K562 (cell line): ENCODE results near the gene CYCS. TPM values are rescaled to one million over a fixed set of nuclear protein-coding genes. Genes with fewer than 3 reads are reported as not detected.
A peak's percentile ranks its signal among the peaks of the same experiment; 100 is the strongest.

Source experiments
- ATAC-seq: fragments of 200-7000 bp; cut with Tn5 transposase; 3 replicates; pipeline ENCODE4 v1.9.1; 2020; ENCODE audit warnings: moderate library complexity
- BruUV-seq: library from RNA; stranded (reverse); fragments of 400-500 nt; replicated peaks from 2 replicates; lab custom pipeline; 2021; lab: Mats Ljungman, UMichigan
- CTCF ChIA-PET: fragments of 300-600 bp; formaldehyde crosslinking; extraction: SDS; loops from one replicate; lab custom pipeline; 2021; ENCODE audit warnings: low intra/inter-chr PET ratio; lab: Yijun Ruan, JAX
- POLR2A ChIA-PET: fragments of 300-600, 350-650 bp; sonication (Branson Sonifier 250); formaldehyde crosslinking; extraction: SDS; loops from one replicate; lab custom pipeline; 2021; ENCODE audit warnings: antibody characterized with exemption, inconsistent platforms; lab: Yijun Ruan, JAX
- DNase-seq, 4 experiments: peaks; one replicate each; pipeline versions ENCODE4 v3.0.0 to v3.0.0-alpha.2; 2011 to 2018; ENCODE audit warnings: low spot score in 3 of 4, mixed read lengths in 3 of 4; ENCODE audit errors: extremely low read depth in 1 of 4
- FAIRE-seq: peaks from 2 replicates; lab custom pipeline; 2011; peaks lifted over from hg19 to GRCh38; lab: Jason Lieb, UNC
- H2AFZ ChIP-seq: 2 replicates; pipeline ENCODE4 v1.6.0; 2011; ENCODE audit warnings: low read depth, low read length, control low read depth, inconsistent platforms
- H3K27ac ChIP-seq: fragments of 200-600 bp; 3 replicates; pipeline ENCODE4 v1.8.0; 2011; ENCODE audit warnings: low read depth, mild to moderate bottlenecking, control low read depth, inconsistent platforms, low read length, moderate library complexity, mixed read lengths; ENCODE audit errors: extremely low read depth
- H3K27me3 ChIP-seq, 2 experiments: fragments of 300-600 bp in 1 of 2; 2 replicates in 1 of 2; 3 replicates in 1 of 2; pipeline versions ENCODE4 v1.6.0 to v1.8.0; 2011; ENCODE audit warnings: inconsistent platforms in 2 of 2, low read length in 2 of 2, mild to moderate bottlenecking in 1 of 2, mixed read lengths in 1 of 2, moderate library complexity in 1 of 2; ENCODE audit not compliant: control insufficient read depth in 2 of 2, insufficient read depth in 2 of 2
- H3K36me3 ChIP-seq: fragments of 300-600 bp; 3 replicates; pipeline ENCODE4 v1.8.0; 2011; ENCODE audit warnings: mild to moderate bottlenecking, low read length, inconsistent platforms; ENCODE audit not compliant: control insufficient read depth, insufficient read depth
- H3K4me1 ChIP-seq, 2 experiments: fragments of 200-600 bp in 1 of 2; replicated peaks in 1 of 2; 2 replicates in 1 of 2; 3 replicates in 1 of 2; pipeline versions ENCODE4 v1.5.1 to v1.8.0; 2011; ENCODE audit warnings: inconsistent platforms in 2 of 2, low read length in 2 of 2, mild to moderate bottlenecking in 1 of 2, mixed read lengths in 1 of 2, moderate library complexity in 1 of 2; ENCODE audit not compliant: control insufficient read depth in 2 of 2, insufficient read depth in 2 of 2
- H3K4me2 ChIP-seq: 2 replicates; pipeline ENCODE4 v1.6.1; 2011; ENCODE audit warnings: low read length, control low read depth, inconsistent platforms, mixed read lengths; ENCODE audit not compliant: insufficient read depth
- H3K4me3 ChIP-seq: fragments of 200-600 bp; sonication (generic), shearing (Covaris generic); 2 replicates; pipeline ENCODE4 v1.5.1; 2016; ENCODE audit warnings: control low read depth, inconsistent platforms
- H3K79me2 ChIP-seq: fragments of 200-600 bp; 3 replicates; pipeline ENCODE4 v1.8.0; 2011; ENCODE audit warnings: low read length, inconsistent platforms; ENCODE audit not compliant: control insufficient read depth, insufficient read depth
- H3K9ac ChIP-seq, 2 experiments: 2 replicates each; pipeline versions ENCODE4 v1.6.0 to v1.6.1; 2011; ENCODE audit warnings: low read depth in 2 of 2, low read length in 2 of 2, control low read depth in 1 of 2, inconsistent platforms in 1 of 2, mild to moderate bottlenecking in 1 of 2, mixed read lengths in 1 of 2; ENCODE audit not compliant: insufficient read depth in 1 of 2
- H3K9me1 ChIP-seq: one replicate; pipeline ENCODE4 v1.6.0; 2011; ENCODE audit warnings: inconsistent platforms, mild to moderate bottlenecking, low read length, moderate library complexity; ENCODE audit not compliant: control insufficient read depth, insufficient read depth
- H3K9me3 ChIP-seq: replicated peaks from 2 replicates; pipeline ENCODE4 v1.5.1; 2011; ENCODE audit warnings: low read depth, low read length, inconsistent platforms; ENCODE audit not compliant: control insufficient read depth, insufficient read depth
- H4K20me1 ChIP-seq: replicated peaks from 2 replicates; pipeline ENCODE4 v1.6.1; 2011; ENCODE audit warnings: low read length, inconsistent platforms, mixed read lengths; ENCODE audit not compliant: control insufficient read depth, insufficient read depth
- CREB3L1 ChIP-seq: fragments of 450-650 bp; IDR thresholded peaks from 2 replicates; pipeline ENCODE4 v1.6.1; 2014; ENCODE audit warnings: low read depth, mild to moderate bottlenecking, moderate library complexity, borderline replicate concordance
- ELF2 ChIP-seq: fragments of 250-450 bp; sonication (Bioruptor Pico); IDR thresholded peaks from 2 replicates; pipeline ENCODE4 v1.5.0; 2021; ENCODE audit warnings: mild to moderate bottlenecking
- KLF6 ChIP-seq: fragments of 250-450 bp; sonication (Bioruptor Pico); IDR thresholded peaks from 2 replicates; pipeline ENCODE4 v1.4.0; 2020; ENCODE audit warnings: mild to moderate bottlenecking, moderate library complexity, borderline replicate concordance
- SETDB1 ChIP-seq: IDR thresholded peaks from one replicate; pipeline ENCODE4 v1.6.1; 2012; ENCODE audit warnings: low read length, control low read depth, inconsistent platforms
- TEAD1 ChIP-seq, 2 experiments: fragments of 450-650 bp in 1 of 2; sonication (generic) in 1 of 2; formaldehyde crosslinking; IDR thresholded peaks; 2 replicates each; pipeline versions ENCODE4 v1.4.0 to v1.8.0; 2020 to 2022; ENCODE audit warnings: mild to moderate bottlenecking in 2 of 2, missing genetic modification reagents in 1 of 2
- ZNF274 ChIP-seq: IDR thresholded peaks from 2 replicates; pipeline ENCODE4 v1.6.1; 2011; ENCODE audit warnings: low read depth, mild to moderate bottlenecking, low read length, moderate library complexity, borderline replicate concordance
- WGBS: fragments of 100-300 bp; shearing (Covaris generic); methylation state at CpG from one replicate; pipeline ENCODE4 v1.1.6; 2016; ENCODE audit warnings: low coverage, mixed read lengths; ENCODE audit not compliant: insufficient coverage; ENCODE audit errors: missing lambda C conversion rate; 5-methylcytosine and 5-hydroxymethylcytosine counted together
- in situ Hi-C: fragments of 300-500 bp; cut with MboI; formaldehyde crosslinking; loops from 4 replicates; pipeline ENCODE4 v1.15.0; 2018; ENCODE audit warnings: inconsistent platforms, mixed read lengths
- intact Hi-C: fragments of 100-400 bp; cut with micrococcal nuclease; formaldehyde crosslinking; loops from 2 replicates; pipeline ENCODE4 v1.14.2; 2022
- polyA plus RNA-seq, 8 experiments: library from polyadenylated mRNA; depleted of rRNA in 4 of 8; stranded (reverse) in 5 of 8; unstranded in 3 of 8; fragments of >200 nt; fragmentation: Nextera tagmentation in 2 of 8; fragmentation: Illumina TruSeq in 1 of 8; extraction: Ambion mirVana in 2 of 8; extraction: Trizol in 1 of 8; gene quantifications; 2 replicates each; pipeline versions ENCODE4 v1.2.1 to v1.2.3, GENCODE V29; 2011 to 2014; ENCODE audit warnings: inconsistent platforms in 1 of 8, missing spikeins in 1 of 8
- total RNA-seq, 7 experiments: library from RNA; depleted of rRNA in 6 of 7; stranded (reverse); fragments of >200 nt in 6 of 7; fragmentation: Illumina TruSeq in 2 of 7; extraction: Trizol in 2 of 7; gene quantifications; 2 replicates each; pipeline versions ENCODE4 v1.2.1 to v1.2.3, GENCODE V29; 2011 to 2021; ENCODE audit warnings: low replicate concordance in 1 of 7
- TF ChIP-seq, protein P1 (sequence below), 3 experiments: fragments of 200-800 bp in 1 of 3; fragments of 250-450 bp in 1 of 3; fragments of 450-650 bp in 1 of 3; sonication (Bioruptor Pico) in 1 of 3; sonication (Bioruptor generic) in 1 of 3; formaldehyde crosslinking in 1 of 3; IDR thresholded peaks; 2 replicates each; pipeline versions ENCODE4 v1.6.1 to v1.8.0; 2016 to 2022; ENCODE audit warnings: mild to moderate bottlenecking in 2 of 3, missing genetic modification characterization in 2 of 3, missing compliant biosample characterization in 1 of 3, moderate library complexity in 1 of 3
- TF ChIP-seq, protein P2 (sequence below): fragments of 250-450 bp; sonication (Bioruptor Pico); IDR thresholded peaks from 2 replicates; pipeline ENCODE4 v1.4.0; 2020

CYCS gene
- total and polyA plus RNA-seq, 9 of the 15 experiments (the other 6 are each of a cell fraction or from before 2014, with no cell fraction given): 206 to 1,425 (median 438) TPM

- intact Hi-C loops: no loop called here
- peaks cover 21% of the 10 kb centered on the region for H4K20me1 ChIP-seq
- ChIA-PET POLR2A (interaction anchor here (0.6 to 1.0 kb wide), 6 partner anchors 8 to 289 kb away, joined by 3 to 7 read pairs (median 4); partner anchors contain the start of gene CYCS), CTCF (no interaction called here)
- BruUV-seq: no TSS peak
- peak in 2 of 4 experiments; percentile 16 to 21 for DNase-seq
- H3K4me3 ChIP-seq: no peak overlapping the region
- no peak overlapping the region for H3K9ac ChIP-seq
- in situ Hi-C loops: no loop called here
- peaks cover 14% of the 10 kb centered on the region for H3K79me2 ChIP-seq
- H2AFZ ChIP-seq: no peak overlapping the region
- WGBS: 22% methylated on average over 7 of the region's 7 CpGs
- no peaks in the 10 kb centered on the region for H3K27me3 ChIP-seq
- peaks cover 36% of the 10 kb centered on the region for H3K36me3 ChIP-seq
- peaks cover 1 to 3% of the 10 kb centered on the region in 2 experiments; a peak in 2 of 5 replicates for H3K4me1 ChIP-seq
- H3K9me3 ChIP-seq: no peaks in the 10 kb centered on the region
- peak; percentile 59 for ATAC-seq
- no peak overlapping the region for H3K4me2 ChIP-seq
- H3K27ac ChIP-seq: no peak overlapping the region
- peak; percentile 60 for FAIRE-seq
- peaks cover 4% of the 10 kb centered on the region for H3K9me1 ChIP-seq
- TF ChIP-seq, protein P1, sequence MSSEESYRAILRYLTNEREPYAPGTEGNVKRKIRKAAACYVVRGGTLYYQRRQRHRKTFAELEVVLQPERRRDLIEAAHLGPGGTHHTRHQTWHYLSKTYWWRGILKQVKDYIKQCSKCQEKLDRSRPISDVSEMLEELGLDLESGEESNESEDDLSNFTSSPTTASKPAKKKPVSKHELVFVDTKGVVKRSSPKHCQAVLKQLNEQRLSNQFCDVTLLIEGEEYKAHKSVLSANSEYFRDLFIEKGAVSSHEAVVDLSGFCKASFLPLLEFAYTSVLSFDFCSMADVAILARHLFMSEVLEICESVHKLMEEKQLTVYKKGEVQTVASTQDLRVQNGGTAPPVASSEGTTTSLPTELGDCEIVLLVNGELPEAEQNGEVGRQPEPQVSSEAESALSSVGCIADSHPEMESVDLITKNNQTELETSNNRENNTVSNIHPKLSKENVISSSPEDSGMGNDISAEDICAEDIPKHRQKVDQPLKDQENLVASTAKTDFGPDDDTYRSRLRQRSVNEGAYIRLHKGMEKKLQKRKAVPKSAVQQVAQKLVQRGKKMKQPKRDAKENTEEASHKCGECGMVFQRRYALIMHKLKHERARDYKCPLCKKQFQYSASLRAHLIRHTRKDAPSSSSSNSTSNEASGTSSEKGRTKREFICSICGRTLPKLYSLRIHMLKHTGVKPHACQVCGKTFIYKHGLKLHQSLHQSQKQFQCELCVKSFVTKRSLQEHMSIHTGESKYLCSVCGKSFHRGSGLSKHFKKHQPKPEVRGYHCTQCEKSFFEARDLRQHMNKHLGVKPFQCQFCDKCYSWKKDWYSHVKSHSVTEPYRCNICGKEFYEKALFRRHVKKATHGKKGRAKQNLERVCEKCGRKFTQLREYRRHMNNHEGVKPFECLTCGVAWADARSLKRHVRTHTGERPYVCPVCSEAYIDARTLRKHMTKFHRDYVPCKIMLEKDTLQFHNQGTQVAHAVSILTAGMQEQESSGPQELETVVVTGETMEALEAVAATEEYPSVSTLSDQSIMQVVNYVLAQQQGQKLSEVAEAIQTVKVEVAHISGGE (CRISPR knock-in tag; IDR thresholded peaks at IDR 0.05): no peak
- TF ChIP-seq SETDB1: no peak
- TF ChIP-seq ZNF274: no peak
- no peak for TF ChIP-seq KLF6 (CRISPR knock-in tag)
- no peak for TF ChIP-seq TEAD1 (CRISPR knock-in tag; IDR thresholded peaks at IDR 0.05)
- TF ChIP-seq, protein P2, sequence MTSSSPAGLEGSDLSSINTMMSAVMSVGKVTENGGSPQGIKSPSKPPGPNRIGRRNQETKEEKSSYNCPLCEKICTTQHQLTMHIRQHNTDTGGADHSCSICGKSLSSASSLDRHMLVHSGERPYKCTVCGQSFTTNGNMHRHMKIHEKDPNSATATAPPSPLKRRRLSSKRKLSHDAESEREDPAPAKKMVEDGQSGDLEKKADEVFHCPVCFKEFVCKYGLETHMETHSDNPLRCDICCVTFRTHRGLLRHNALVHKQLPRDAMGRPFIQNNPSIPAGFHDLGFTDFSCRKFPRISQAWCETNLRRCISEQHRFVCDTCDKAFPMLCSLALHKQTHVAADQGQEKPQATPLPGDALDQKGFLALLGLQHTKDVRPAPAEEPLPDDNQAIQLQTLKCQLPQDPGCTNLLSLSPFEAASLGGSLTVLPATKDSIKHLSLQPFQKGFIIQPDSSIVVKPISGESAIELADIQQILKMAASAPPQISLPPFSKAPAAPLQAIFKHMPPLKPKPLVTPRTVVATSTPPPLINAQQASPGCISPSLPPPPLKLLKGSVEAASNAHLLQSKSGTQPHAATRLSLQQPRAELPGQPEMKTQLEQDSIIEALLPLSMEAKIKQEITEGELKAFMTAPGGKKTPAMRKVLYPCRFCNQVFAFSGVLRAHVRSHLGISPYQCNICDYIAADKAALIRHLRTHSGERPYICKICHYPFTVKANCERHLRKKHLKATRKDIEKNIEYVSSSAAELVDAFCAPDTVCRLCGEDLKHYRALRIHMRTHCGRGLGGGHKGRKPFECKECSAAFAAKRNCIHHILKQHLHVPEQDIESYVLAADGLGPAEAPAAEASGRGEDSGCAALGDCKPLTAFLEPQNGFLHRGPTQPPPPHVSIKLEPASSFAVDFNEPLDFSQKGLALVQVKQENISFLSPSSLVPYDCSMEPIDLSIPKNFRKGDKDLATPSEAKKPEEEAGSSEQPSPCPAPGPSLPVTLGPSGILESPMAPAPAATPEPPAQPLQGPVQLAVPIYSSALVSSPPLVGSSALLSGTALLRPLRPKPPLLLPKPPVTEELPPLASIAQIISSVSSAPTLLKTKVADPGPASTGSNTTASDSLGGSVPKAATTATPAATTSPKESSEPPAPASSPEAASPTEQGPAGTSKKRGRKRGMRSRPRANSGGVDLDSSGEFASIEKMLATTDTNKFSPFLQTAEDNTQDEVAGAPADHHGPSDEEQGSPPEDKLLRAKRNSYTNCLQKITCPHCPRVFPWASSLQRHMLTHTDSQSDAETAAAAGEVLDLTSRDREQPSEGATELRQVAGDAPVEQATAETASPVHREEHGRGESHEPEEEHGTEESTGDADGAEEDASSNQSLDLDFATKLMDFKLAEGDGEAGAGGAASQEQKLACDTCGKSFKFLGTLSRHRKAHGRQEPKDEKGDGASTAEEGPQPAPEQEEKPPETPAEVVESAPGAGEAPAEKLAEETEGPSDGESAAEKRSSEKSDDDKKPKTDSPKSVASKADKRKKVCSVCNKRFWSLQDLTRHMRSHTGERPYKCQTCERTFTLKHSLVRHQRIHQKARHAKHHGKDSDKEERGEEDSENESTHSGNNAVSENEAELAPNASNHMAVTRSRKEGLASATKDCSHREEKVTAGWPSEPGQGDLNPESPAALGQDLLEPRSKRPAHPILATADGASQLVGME (CRISPR knock-in tag): no peak
- no peak for TF ChIP-seq ELF2
- TF ChIP-seq CREB3L1: no peak
Observed at GRCh38 chr7:25117226-25118047, 7.6 kb downstream of the CYCS start.
